Inflammatory macrophage (primary cell): Measurements from ENCODE around the gene USF1.
"Not testable (repeated sequence)": the region's sequence is repeated elsewhere in the genome, so short reads cannot be mapped to it uniquely, and the experiment has no call there.

Source experiments
- DNase-seq, 2 donors: peaks; one replicate each; pipeline ENCODE4 v3.0.0-alpha.2; 2020 to 2022

The USF1 gene

DNA sequence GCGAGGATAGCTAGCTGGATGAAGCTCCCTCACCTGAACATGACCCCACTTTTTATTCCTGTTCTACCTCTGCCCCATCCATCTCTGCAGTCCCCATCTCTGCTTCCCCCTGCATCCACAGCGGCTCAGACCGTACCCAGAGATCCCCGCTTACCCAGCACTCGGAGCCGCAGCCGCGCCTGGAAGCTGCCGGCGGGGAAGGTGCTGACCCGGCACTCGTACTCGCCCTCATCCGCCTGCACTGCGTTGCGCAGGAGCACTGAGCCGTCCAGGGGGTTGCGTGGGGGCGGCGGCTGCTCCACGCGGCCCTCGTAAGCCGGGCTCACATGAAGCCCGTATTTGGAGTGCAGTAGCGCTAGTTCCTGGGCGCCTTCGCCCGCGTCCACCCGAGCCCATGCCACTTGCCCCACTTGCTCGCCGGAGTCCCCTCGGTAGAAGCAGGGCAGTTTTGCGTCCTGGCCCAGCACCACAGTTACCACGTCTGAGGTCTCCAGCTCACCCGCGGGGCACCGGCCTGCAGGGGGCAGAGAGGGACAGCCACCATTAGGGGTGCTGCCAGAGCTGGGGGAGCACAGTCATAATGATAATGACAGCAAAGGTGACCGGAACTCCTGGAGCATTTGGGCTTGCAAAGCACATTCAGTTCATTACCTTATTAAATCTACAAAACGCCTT lies 33.8 kb upstream of the USF1 start:
- no peak for DNase-seq

DNA sequence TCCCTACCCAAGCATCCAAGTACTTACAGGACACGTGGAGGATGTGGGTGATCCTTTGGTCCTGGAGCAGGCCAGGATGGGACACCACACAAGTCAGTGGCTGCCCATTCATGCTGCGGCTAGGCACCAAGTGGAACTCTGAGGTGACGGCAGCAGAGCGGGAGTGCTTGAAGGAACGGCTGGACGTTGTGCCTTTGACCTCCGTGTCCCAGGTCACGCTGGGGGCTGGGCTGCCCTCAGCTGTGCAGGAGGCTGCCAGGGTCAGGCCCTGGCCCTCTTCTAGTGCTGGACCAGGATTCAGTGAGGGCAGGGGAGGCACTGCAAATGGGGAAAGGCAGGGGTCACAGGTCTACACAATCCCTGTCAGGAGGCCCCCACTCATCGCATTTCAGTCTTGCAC lies 31.6 kb upstream of the USF1 start:
- DNase-seq, result no peak

DNA sequence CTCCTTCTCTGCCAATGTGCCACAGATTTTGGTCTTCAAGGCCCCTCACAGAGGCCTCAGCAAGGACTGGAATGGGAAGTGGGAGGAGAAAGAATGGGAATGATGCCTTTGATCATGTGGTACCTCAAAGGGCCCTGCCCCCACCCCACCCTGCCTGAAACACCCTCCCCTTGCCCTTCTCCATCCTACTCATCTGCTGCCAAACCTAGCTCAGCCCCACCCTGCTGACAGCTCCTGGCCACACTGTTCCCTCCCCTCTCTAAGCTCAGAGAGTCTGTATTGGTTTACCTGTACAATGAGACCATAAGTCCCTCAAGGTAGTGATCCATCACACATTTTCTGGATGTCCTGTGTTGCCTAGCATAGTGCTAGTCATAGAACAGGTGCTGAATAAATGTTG lies 30.6 kb upstream of the USF1 start:
- DNase-seq, result no peak

DNA sequence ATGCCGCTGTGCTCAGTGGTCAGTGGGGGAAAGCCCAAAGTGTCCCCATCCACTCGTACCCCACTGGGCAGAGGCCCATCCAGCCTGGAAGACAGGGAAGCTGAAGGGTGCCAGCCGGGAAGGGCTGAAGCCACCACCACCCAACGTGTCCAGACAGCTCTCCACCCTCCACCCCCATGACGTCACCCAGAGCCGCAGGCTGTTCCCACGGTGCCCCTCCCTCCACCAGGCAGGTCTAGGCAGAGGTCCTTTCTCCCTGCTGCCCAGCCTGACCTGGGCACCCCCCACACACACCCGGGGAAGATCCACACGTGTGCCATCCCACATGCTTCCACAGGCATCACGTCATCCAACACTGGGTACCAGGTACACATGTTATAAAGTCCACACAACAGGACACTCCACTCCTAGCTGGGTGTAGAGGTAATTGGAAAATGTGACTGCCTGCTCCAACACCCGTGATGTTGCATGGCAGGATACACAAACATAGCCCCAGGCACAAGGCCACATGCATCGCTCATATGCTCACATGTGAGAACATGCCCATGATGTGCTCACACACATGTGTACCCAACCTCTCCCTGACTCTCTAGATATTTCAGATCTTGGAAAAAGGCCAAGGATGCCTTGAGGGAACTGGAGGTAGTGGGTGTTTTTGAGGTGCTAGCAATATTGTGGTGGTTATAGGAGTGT lies 29.0 kb upstream of the USF1 start:
- DNase-seq, result no peak

DNA sequence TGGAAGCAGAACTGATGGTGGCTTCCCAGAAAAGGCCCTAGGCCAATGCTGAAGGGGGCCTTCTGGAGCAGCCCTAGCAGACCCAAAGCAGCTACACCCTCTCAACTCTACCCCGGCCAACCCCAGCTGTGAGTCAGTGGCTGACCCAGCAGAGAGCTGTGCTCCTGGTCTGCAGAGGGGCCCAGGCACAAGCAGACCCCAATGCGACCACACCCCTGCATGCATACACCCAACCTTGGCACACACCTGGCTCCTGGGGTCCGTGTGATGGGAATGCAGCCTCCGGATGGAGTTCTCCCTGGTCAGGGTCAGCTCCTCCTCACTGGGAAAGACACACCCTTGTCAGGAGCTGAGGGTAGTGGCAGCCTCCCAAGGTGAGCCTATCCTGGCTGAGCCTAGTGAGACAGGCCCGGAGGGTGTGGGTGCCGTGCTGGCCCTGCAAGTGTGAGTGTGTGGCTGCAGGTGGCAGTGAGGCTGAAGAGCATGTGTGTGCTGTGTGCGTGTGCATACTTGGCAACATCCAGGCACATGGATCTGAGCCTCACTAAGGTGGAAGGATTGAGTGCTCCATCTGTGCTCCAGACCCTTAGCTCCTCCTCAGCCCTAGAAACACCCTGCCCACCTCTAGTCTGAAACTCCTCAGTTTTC lies 27.8 kb upstream of the USF1 start:
- DNase-seq, result no peak

DNA sequence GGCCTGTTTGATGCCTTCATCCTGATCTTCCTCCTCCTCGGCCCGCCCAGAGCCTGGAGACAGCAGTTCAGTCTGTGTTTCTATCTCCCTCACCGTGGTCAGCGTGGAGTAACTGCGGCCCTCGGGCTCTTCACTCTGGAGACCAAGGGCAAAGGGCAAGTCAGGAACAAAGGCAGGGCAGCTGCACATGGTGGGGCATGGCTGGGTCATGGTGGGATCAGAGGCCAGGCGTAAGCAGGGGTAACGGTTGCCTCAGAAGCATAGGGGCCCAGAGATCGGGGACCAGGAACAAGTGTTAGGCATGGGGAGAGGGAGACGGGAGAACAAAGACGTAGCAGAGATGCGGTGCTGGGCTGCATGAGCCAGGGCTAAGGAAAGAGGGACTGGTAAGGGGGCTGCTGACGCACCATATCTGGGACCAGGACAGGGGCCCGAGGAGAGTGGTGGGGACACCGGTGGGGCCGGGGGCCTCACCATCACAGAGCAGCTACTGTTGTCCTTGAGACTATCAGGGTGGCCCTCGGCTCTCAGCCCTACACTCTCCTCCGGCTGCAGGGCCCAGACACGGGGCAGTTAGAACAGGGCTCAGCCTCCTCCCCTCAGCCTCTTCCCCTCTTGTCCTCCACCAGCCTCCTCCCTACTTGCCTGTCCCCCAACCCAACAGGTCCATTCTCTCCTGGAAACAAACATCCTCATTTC lies 27.1 kb upstream of the USF1 start:
- no peak for DNase-seq

DNA sequence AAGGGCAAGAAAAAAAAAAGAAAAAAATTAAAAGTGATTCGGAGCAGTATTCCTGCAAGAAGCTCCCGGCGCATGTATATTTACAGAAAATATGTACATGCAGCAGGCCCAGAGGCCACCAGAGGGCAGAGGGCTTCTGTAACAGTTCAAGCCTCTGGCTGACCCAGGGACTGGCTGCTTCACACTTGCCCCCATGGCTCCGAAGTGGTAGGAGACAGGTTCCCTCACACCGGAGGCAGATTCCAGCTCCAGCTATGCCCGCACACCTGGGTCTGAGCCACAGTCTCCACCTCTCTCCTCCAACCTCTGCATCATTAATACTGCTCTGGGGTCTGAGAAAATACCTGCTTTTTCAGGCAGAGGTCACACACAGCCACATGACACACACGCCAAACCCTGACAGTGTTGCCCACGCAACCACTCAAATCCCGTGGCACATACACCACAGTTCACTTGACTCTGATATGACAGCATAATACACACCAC lies 26.2 kb upstream of the USF1 start:
- peak; percentile 75 to 83 for DNase-seq

DNA sequence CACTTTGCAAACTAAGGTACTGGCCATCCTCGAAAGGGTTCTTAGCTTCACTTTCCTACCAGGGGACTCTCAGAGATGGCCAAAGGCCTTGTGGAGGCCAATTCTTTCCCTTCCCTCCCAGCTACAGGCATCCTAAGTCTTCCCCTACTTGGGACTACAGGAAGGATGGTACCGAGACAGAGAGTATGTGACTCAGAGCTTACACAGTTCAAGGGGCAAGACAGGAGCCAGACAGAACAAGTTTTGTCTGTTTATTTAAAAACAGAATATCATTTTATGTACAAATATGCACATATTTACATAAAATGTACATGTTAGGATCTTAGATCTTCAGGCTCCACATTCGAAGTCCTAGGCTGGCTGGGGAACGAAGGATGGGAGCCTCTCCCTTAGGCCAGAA lies 25.0 kb upstream of the USF1 start:
- DNase-seq, result no peak

DNA sequence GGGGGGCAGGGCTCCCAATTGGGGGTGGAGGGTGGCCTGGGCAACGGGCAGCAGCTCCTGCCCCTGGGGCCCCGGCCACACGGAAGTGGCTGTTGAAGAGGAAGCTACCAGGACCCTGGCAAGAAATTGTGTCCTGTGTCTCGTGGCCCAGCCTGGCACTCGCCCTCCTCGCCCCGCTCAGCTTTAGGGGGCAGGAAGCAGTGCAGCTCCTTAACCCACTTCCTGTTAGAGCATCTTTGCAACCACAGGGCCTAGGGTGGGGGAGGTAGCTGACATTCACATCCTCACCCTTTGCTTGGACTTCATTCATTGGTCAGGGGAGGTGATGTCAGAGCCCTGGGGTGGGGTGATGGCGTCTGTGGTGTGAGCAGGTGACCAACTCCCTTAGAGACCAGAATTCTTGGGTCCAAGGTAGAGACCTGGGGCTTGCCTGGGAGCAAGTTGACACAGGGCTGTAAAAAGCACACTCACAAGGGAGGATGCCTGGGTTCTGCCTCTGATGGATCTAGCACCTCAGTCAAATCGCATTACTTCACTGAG lies 24.0 kb upstream of the USF1 start, which contains the start of gene ARHGAP30:
TSS of gene ARHGAP30 (minus strand) at position 161 of the 540 bp plus-strand sequence. CDS start 267 bp downstream, outside the sequence.
- DNase-seq, result peak; percentile 94 to 97

DNA sequence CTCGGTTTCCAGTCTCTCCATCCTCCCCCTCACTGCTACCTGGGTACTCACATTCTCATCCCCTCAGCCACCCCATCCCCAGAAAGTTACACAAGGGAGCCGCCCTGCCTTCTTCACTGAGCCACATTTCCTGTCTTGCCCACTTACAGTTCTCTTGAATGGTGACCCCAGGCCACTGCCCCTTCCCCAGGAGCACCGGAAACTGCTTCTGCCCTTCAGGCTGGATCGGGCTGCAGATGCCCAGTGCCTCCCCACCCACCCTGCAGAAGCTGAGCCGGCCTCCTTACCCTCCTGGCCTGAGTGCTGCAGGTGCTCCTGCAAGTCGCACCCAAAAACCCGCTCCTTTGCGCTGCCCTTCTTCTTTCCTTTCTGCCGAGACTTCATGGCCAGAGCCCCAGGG lies 23.5 kb upstream of the USF1 start:
- DNase-seq, result no peak

DNA sequence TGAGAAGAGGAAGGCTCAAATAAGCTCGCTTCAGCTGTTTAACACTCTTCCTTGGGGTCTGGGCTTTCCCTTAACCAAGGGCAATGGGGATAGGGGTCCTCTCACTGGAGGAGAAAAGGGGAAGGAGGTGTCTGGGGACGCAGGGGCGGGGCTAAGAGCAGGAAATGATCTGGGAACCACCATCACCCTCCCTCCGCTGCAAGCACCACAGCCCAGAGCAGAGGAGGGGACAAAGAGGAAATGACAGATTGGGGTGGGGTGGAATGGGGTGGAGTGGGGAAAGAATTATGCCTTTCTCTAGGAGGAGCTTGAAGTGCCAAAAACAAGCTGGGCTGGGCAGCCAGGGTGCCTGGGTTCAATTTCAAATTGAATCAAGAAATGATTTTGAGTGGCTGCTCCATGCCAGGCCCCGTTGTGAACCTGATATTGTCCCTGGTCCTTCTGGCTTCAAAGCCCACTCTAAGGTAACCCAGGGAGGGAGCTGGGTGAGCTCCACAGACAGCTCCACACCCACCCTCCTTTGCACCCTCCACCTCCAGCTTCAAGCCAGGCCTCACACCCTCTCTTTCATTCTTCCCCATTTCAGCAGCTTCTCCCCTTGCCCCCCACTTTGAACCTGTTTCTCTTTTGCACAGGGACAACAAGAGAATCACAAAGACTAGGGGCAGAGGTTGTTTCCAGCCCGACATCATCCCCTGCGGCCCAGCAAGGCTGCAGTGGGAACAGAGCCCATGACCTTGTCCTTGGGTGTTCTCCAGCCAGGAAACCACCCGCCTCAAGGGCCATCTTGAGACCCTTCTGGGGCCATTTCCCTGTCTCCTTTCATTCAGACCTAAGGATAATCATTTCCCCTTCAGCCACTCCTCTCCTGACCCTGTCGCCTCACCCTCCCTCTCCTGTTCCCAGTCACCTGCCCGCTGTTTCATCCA lies 22.8 kb upstream of the USF1 start:
- DNase-seq, result peak; percentile 91 to 93

DNA sequence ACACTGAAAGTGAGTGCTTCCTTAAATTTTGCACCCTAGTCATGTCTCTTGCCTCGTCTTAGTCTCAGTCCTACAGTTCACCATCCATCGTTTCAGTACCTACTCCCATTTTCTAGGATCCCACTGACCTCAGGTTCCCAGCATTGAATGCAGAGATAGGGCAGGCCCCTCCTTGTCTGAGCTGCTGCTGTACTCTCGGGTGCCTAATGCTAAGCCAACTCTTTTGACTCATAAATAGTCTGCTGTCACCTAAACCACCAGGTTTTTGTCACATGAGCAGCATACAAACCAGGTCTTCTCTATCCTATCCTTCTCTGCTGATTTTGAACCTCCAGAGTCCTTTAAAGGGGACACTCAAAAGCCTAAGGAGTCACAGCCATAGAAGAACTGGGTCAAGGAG lies 20.9 kb upstream of the USF1 start:
- no peak for DNase-seq

DNA sequence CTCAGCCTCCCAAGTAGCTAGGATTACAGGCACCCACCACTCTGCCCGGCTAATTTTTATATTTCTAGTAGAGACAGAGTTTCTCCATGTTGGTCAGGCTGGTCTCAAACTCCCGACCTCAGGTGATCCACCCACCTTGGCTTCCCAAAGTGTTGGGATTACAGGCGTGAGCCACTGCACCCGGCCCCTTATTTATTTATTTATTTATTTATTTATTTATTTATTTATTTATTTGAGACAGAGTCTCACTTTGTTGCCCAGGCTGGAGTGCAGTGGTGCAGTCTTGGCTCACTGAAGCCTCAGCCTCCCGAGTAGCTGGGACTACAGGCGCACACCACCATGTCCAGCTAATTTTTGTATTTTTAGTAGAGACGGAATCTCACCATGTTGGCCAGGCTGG lies 19.9 kb upstream of the USF1 start:
- DNase-seq, result not testable (repeated sequence)

DNA sequence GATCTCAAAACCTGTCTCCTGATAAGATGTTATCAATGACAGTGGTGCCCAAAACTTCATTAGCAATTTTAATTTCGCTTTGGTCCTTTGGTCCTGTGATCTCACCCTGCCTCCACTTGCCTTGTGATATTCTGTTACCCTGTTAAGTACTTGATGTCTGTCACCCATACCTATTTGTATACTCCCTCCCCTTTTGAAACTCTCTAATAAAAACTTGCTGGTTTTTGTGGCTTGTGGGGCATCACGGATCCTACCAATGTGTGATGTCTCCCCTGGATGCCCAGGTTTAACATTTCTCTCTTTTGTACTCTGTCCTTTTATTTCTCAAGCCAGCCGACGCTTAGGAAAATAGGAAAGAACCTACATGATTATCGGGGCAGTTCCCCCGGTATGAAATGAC lies 18.2 kb upstream of the USF1 start:
- DNase-seq, result not testable (repeated sequence)

DNA sequence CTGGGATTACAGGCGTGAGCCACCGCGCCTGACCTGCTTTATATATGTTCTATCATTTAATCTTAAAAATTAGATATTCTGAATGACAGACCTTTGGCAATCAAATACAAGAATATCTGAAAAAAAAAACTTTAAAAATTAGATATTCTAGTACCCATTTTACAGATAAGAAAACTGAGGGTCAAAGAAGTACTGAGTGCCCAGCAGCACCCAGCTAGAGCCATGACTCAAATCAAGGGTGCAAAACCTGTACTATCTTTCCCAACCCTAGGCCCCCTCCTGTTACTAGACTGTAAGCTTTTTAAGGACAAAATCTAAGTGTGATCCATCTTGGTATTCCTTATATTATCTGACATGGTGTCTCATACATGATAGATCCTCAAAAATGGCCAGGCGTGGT lies 15.6 kb upstream of the USF1 start:
- no peak for DNase-seq

DNA sequence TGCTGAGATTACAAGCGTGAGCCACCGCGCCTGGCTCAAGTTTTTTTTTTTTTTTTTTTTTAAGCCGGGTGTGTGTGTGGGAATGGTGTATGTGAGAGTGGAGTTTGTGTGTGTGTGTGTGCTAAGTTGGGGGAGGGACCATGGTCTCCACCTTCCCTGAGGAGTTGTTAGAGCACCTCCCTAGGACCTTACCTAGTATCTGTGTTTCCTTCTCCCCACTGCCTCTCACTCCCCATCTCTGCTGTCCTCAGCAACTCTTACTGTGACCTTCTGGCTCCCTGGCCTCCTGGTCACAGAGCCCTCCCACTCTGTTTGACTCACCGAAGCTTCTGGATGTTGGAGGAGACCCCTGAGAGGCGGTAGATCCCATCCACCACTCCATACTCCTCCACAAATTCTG lies 13.5 kb upstream of the USF1 start:
- no peak for DNase-seq

DNA sequence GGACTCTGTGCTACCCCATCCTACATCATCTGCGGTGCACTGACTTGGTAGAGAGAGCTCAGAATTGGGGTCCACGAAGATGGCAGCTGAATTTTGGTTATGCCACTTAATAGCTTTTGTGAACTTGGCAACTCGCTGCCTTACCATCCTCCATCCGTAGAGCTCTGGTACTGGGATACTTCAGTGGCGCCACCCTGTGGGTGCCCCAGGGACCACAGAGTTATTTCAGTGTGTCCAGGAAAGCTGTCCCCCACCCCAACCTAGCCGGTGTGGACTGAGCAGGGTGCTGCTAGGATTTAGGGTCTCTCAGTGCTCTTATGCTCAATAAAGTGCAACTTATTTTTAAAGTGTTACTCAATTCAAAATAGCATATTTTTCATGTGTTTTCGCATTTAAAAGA lies 9.0 kb upstream of the USF1 start:
- DNase-seq, result peak in 1 of 2 donors; percentile 14

DNA sequence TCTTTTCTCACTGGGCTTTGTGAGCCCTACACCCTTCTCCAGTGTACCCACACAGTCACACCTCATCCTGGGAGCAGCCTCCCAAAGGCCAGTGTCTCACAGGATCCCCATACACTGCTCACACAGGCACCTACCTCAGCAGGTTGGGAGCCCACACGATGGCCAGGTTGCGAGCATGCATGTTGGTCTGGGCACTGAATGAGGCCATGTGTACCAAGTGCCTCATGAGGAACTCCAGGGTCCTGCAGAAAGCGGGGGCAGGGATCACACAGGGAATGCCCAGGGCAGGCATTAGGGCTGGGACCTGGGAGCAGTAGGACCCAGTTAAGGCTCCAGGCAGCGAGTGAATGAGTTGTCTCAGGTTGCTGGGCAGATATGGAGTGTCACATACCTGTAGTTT lies 8.5 kb upstream of the USF1 start:
- no peak for DNase-seq

DNA sequence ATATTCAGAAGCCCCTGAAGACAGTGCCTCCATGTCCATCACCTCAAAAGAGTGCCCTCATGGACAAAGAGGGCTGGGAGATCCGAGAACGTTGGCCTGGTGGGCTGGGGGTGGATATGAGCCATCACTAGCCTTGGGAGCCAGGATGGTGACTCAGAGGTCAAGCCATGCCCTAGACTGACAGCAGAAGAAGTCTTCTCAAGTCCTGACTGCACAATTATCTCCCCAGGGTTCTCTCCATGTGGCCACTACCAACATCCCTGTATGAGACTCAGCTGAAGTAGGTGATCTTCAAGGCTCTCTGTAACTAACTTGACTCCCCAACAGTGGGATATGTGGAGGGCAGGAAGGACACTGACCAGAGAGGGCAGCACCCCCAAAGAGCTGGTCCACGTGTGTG lies 7.1 kb upstream of the USF1 start:
- DNase-seq, result no peak

DNA sequence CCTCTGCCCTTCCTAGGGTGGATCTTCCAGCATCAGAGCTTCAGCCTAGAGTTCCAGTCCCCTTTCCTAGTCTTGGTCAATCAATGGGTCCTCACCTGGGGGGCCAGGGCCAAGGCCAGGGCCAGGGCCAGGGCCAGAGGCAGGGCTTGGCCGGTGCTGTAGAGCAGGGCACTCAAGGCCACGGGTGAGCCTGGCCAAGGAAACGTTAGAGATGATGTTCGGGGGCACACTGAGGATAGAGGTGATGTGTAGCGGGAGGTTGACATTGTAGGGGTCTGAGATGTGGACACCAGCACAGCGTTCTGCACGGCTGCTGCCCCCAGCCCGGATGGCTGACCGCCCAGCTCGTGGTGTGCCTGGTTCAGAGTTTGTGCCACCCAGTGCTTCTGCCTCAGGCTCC lies 5.4 kb upstream of the USF1 start:
- DNase-seq, result no peak

DNA sequence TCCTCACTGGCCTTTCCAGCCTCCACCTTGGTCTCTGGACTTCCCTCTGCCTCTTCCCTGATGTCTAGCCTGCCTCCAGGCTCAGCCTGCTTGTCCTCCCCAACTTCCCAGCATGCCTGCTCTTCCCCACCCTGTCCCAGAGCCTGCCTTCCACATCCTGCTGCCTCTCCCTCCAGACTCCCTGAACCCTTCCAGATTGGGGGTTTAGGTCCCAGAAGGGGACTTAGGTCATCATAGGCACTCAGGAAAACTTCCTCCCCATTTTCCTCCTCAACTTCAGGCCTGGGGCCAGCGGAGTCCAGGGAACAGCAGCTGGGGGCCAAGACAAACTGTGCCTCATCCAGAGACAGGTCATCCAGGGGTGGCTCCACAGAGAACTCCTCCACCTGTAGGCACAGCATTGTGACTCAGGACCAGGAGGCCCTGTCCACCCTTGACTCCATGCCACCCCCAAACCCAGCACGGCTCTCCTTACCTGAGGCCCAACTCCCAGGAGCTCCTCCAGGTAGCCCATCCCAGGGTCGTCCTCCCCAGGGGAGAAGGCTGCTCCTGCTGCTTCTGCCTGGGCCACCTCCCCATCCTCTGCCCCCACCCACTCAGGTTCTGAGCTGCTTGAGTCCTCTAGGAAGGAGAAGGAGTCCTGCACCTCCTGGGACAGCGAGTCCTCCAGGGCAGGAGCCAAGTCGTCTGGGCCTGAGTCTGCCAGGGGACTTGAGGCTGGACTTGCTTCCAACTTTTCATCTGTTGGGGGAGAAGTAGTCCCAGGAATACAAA lies 3.4 kb upstream of the USF1 start:
- DNase-seq, result no peak
